ENCODE measurements around the gene PKD2. TPM values are rescaled to one million over a fixed set of nuclear protein-coding genes. Genes with fewer than 3 reads are reported as not detected.

The PKD2 gene
- total RNA-seq, 1 donor = 106 TPM

GRCh38 chr4:87966095-87966496 lies 41.3 kb upstream of the PKD2 start:
- DNase-seq (ENCODE audit: insufficient read length, low spot score, missing footprints) = no peak
- Histone ChIP-seq H3K9me3 (ENCODE audit: low read depth, low read length) (no peaks in the 10 kb centered on the region), H3K4me1 (ENCODE audit: insufficient read depth, low read length) (no peaks in the 10 kb centered on the region), H3K36me3 (ENCODE audit: insufficient read depth, low read length) (no peaks in the 10 kb centered on the region), H3K79me2 (ENCODE audit: insufficient read depth, low read length) (no peaks in the 10 kb centered on the region), H3K27me3 (ENCODE audit: insufficient read depth, low read length) (peaks cover 4% of the 10 kb centered on the region), H3K4me3 (ENCODE audit: insufficient read depth, low read length) (no peak overlapping the region), H2AFZ (ENCODE audit: low read length) (no peak overlapping the region), H3K27ac (ENCODE audit: low read depth, low read length) (no peak overlapping the region), H4K20me1 (ENCODE audit: insufficient read depth, low read length) (no peaks in the 10 kb centered on the region), H3K4me2 (ENCODE audit: insufficient read depth, low read length) (no peak overlapping the region)
- TF ChIP-seq, protein P1, sequence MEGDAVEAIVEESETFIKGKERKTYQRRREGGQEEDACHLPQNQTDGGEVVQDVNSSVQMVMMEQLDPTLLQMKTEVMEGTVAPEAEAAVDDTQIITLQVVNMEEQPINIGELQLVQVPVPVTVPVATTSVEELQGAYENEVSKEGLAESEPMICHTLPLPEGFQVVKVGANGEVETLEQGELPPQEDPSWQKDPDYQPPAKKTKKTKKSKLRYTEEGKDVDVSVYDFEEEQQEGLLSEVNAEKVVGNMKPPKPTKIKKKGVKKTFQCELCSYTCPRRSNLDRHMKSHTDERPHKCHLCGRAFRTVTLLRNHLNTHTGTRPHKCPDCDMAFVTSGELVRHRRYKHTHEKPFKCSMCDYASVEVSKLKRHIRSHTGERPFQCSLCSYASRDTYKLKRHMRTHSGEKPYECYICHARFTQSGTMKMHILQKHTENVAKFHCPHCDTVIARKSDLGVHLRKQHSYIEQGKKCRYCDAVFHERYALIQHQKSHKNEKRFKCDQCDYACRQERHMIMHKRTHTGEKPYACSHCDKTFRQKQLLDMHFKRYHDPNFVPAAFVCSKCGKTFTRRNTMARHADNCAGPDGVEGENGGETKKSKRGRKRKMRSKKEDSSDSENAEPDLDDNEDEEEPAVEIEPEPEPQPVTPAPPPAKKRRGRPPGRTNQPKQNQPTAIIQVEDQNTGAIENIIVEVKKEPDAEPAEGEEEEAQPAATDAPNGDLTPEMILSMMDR (IDR thresholded peaks at IDR 0.05; ENCODE audit: extremely low read depth, low read depth, low read length) = no peak

- no peak for DNase-seq (ENCODE audit: insufficient read length, low spot score, missing footprints)
- Histone ChIP-seq H3K27ac (ENCODE audit: low read depth, low read length) (no peak overlapping the region), H3K27me3 (ENCODE audit: insufficient read depth, low read length) (peaks cover 4% of the 10 kb centered on the region), H3K4me3 (ENCODE audit: insufficient read depth, low read length) (no peak overlapping the region), H3K36me3 (ENCODE audit: insufficient read depth, low read length) (no peaks in the 10 kb centered on the region), H3K4me1 (ENCODE audit: insufficient read depth, low read length) (no peaks in the 10 kb centered on the region), H3K9me3 (ENCODE audit: low read depth, low read length) (no peaks in the 10 kb centered on the region), H4K20me1 (ENCODE audit: insufficient read depth, low read length) (no peaks in the 10 kb centered on the region), H3K4me2 (ENCODE audit: insufficient read depth, low read length) (no peak overlapping the region), H3K79me2 (ENCODE audit: insufficient read depth, low read length) (no peaks in the 10 kb centered on the region), H2AFZ (ENCODE audit: low read length) (no peak overlapping the region)
- TF ChIP-seq, protein P1 (IDR thresholded peaks at IDR 0.05; ENCODE audit: extremely low read depth, low read depth, low read length) = no peak
Observed at GRCh38 chr4:87967193-87967592, 40.2 kb upstream of the PKD2 start.

GRCh38 chr4:87970121-87970520 lies 37.3 kb upstream of the PKD2 start:
- peaks cover 11% of the 10 kb centered on the region for H3K4me1 ChIP-seq (ENCODE audit: insufficient read depth, low read length)
- H2AFZ ChIP-seq (ENCODE audit: low read length) = no peak overlapping the region
- H3K27me3 ChIP-seq (ENCODE audit: insufficient read depth, low read length) = peaks cover 5% of the 10 kb centered on the region
- no peaks in the 10 kb centered on the region for H3K79me2 ChIP-seq (ENCODE audit: insufficient read depth, low read length)
- no peak for DNase-seq (ENCODE audit: insufficient read length, low spot score, missing footprints)
- no peaks in the 10 kb centered on the region for H3K36me3 ChIP-seq (ENCODE audit: insufficient read depth, low read length)
- H3K4me2 ChIP-seq (ENCODE audit: insufficient read depth, low read length) = no peak overlapping the region
- no peaks in the 10 kb centered on the region for H3K9me3 ChIP-seq (ENCODE audit: low read depth, low read length)
- no peak overlapping the region for H3K4me3 ChIP-seq (ENCODE audit: insufficient read depth, low read length)
- no peak overlapping the region for H3K27ac ChIP-seq (ENCODE audit: low read depth, low read length)
- TF ChIP-seq, protein P1 (IDR thresholded peaks at IDR 0.05; ENCODE audit: extremely low read depth, low read depth, low read length) = no peak
- no peaks in the 10 kb centered on the region for H4K20me1 ChIP-seq (ENCODE audit: insufficient read depth, low read length)

- Histone ChIP-seq H3K4me2 (ENCODE audit: insufficient read depth, low read length) (no peak overlapping the region), H3K36me3 (ENCODE audit: insufficient read depth, low read length) (no peaks in the 10 kb centered on the region)
- TF ChIP-seq, protein P1 (IDR thresholded peaks at IDR 0.05; ENCODE audit: extremely low read depth, low read depth, low read length) = no peak
Observed at GRCh38 chr4:87971866-87972265, 35.6 kb upstream of the PKD2 start.

More at GRCh38 chr4:87971866-87972265, 35.6 kb upstream of the PKD2 start:
- Histone ChIP-seq H4K20me1 (ENCODE audit: insufficient read depth, low read length) (no peaks in the 10 kb centered on the region), H2AFZ (ENCODE audit: low read length) (no peak overlapping the region), H3K9me3 (ENCODE audit: low read depth, low read length) (no peaks in the 10 kb centered on the region), H3K79me2 (ENCODE audit: insufficient read depth, low read length) (no peaks in the 10 kb centered on the region), H3K4me3 (ENCODE audit: insufficient read depth, low read length) (no peak overlapping the region), H3K27me3 (ENCODE audit: insufficient read depth, low read length) (peaks cover 14% of the 10 kb centered on the region), H3K27ac (ENCODE audit: low read depth, low read length) (no peak overlapping the region), H3K4me1 (ENCODE audit: insufficient read depth, low read length) (peaks cover 18% of the 10 kb centered on the region)
- no peak for DNase-seq (ENCODE audit: insufficient read length, low spot score, missing footprints)

All from osteoblast (primary cell).